Endothelial cell of umbilical vein (primary cell): ENCODE data around the gene CAT. TPM values are rescaled to one million over a fixed set of nuclear protein-coding genes. Genes with fewer than 3 reads are reported as not detected.

Source experiments
- BruUV-seq: library from RNA; stranded (reverse); fragments of 400-500 nt; replicated peaks from 2 replicates; lab custom pipeline; 2021; lab: Mats Ljungman, UMichigan
- CTCF ChIA-PET: fragments of 300-600, 350-600 bp; sonication (Branson Sonifier 250); formaldehyde crosslinking; loops from one replicate; lab custom pipeline; 2021; ENCODE audit warnings: antibody characterized with exemption, inconsistent platforms; lab: Charles Lee
- POLR2A ChIA-PET: fragments of 300-600, 350-600 bp; sonication (Branson Sonifier 250); formaldehyde crosslinking; loops from one replicate; lab custom pipeline; 2021; ENCODE audit warnings: antibody characterized with exemption, inconsistent platforms; lab: Charles Lee
- DNase-seq: peaks from one replicate; pipeline ENCODE4 v3.0.0-alpha.2; 2011; ENCODE audit warnings: low read depth, low spot score
- FAIRE-seq: peaks from 2 replicates; lab custom pipeline; 2011; peaks lifted over from hg19 to GRCh38; lab: Jason Lieb, UNC
- H2AFZ ChIP-seq: 2 replicates; pipeline ENCODE4 v1.6.0; 2012; ENCODE audit warnings: low read depth, low read length, control low read depth, inconsistent platforms
- H3K27ac ChIP-seq: 2 replicates; pipeline ENCODE4 v1.5.1; 2011; ENCODE audit warnings: low read depth, mild to moderate bottlenecking, control low read depth, low read length, moderate library complexity; ENCODE audit not compliant: insufficient read depth
- H3K27me3 ChIP-seq, 2 experiments: 2 replicates each; pipeline versions ENCODE4 v1.6.0 to v1.6.1; 2011; ENCODE audit warnings: low read length in 2 of 2, mixed read lengths in 1 of 2; ENCODE audit not compliant: control insufficient read depth in 2 of 2, insufficient read depth in 2 of 2
- H3K36me3 ChIP-seq, 2 experiments: 2 replicates in 1 of 2; 3 replicates in 1 of 2; pipeline ENCODE4 v1.5.1; 2011; ENCODE audit warnings: low read length in 2 of 2, mild to moderate bottlenecking in 1 of 2, moderate library complexity in 1 of 2; ENCODE audit not compliant: control insufficient read depth in 2 of 2, insufficient read depth in 2 of 2; ENCODE audit errors: extremely low read depth in 1 of 2
- H3K4me1 ChIP-seq: 3 replicates; pipeline ENCODE4 v1.5.1; 2011; ENCODE audit warnings: mild to moderate bottlenecking, low read length; ENCODE audit not compliant: control insufficient read depth, insufficient read depth; ENCODE audit errors: extremely low read depth
- H3K4me2 ChIP-seq: 2 replicates; pipeline ENCODE4 v1.6.1; 2011; ENCODE audit warnings: low read length, control low read depth, mixed read lengths; ENCODE audit not compliant: insufficient read depth
- H3K4me3 ChIP-seq, 3 experiments: fragments of 200-600 bp in 1 of 3; sonication (generic), shearing (Covaris generic) in 1 of 3; replicated peaks in 1 of 3; 2 replicates each; pipeline ENCODE4 v1.5.1; 2011 to 2016; ENCODE audit warnings: control low read depth in 3 of 3, low read length in 3 of 3, mild to moderate bottlenecking in 2 of 3, inconsistent platforms in 1 of 3, low read depth in 1 of 3, moderate library complexity in 1 of 3; ENCODE audit not compliant: insufficient read depth in 1 of 3
- H3K79me2 ChIP-seq: 2 replicates; pipeline ENCODE4 v1.6.0; 2012; ENCODE audit warnings: low read length, inconsistent platforms; ENCODE audit not compliant: control insufficient read depth, insufficient read depth
- H3K9ac ChIP-seq: replicated peaks from 2 replicates; pipeline ENCODE3; 2011; ENCODE audit warnings: low read length, control low read depth; ENCODE audit not compliant: insufficient read depth; ENCODE audit errors: extremely low read depth
- H3K9me1 ChIP-seq: replicated peaks from 3 replicates; pipeline ENCODE4 v1.6.0; 2011; ENCODE audit warnings: mild to moderate bottlenecking, low read length; ENCODE audit not compliant: control insufficient read depth, insufficient read depth; ENCODE audit errors: extremely low read depth
- H3K9me3 ChIP-seq: replicated peaks from 2 replicates; pipeline ENCODE4 v1.5.1; 2012; ENCODE audit warnings: low read length, inconsistent platforms; ENCODE audit not compliant: control insufficient read depth, insufficient read depth
- H4K20me1 ChIP-seq: replicated peaks from 2 replicates; pipeline ENCODE3; 2011; ENCODE audit warnings: mild to moderate bottlenecking, low read length; ENCODE audit not compliant: control insufficient read depth, insufficient read depth; ENCODE audit errors: extremely low read depth
- EZH2 ChIP-seq: IDR thresholded peaks from 2 replicates; pipeline ENCODE4 v1.6.1; 2012; ENCODE audit warnings: borderline replicate concordance, low read depth, mild to moderate bottlenecking, moderate library complexity, low read length, inconsistent platforms; ENCODE audit not compliant: severe bottlenecking
- GATA2 ChIP-seq: IDR thresholded peaks from 2 replicates; pipeline ENCODE4 v1.7.0; 2011; ENCODE audit warnings: low read depth, mild to moderate bottlenecking, moderate library complexity, mixed read lengths, low read length; ENCODE audit not compliant: insufficient read length, insufficient read depth
- JUN ChIP-seq: IDR thresholded peaks from 2 replicates; pipeline ENCODE4 v1.6.1; 2011; ENCODE audit warnings: borderline replicate concordance, low read depth; ENCODE audit not compliant: insufficient read length, insufficient read depth
- POLR2A ChIP-seq: IDR thresholded peaks from 2 replicates; pipeline ENCODE4 v1.6.1; 2012; ENCODE audit warnings: low read depth, mild to moderate bottlenecking, control low read depth, low read length
- POLR2AphosphoS5 ChIP-seq: IDR thresholded peaks from 2 replicates; pipeline ENCODE4 v1.6.1; 2012; ENCODE audit warnings: low read depth, mild to moderate bottlenecking, control low read depth, low read length, moderate library complexity; ENCODE audit not compliant: insufficient read depth
- dilution Hi-C: fragments of 300-500 bp; cut with MboI; formaldehyde crosslinking; loops from one replicate; pipeline ENCODE4 v1.15.0; 2019; ENCODE audit warnings: low sequenced_read_pairs; ENCODE audit not compliant: extremely low pct_ligation_motif_present
- intact Hi-C: fragments of 100-400 bp; cut with micrococcal nuclease; formaldehyde crosslinking; loops from one replicate; pipeline ENCODE4 v1.10.0; 2022
- polyA plus RNA-seq, 4 experiments: library from polyadenylated mRNA; depleted of rRNA in 3 of 4; stranded (reverse) in 3 of 4; unstranded in 1 of 4; fragments of >200 nt; gene quantifications; 2 replicates each; pipeline versions ENCODE4 v1.2.1 to v1.2.3, GENCODE V29; 2011 to 2012; ENCODE audit warnings: missing spikeins in 1 of 4
- total RNA-seq: library from RNA; stranded (reverse); gene quantifications from 2 replicates; pipeline ENCODE4 v1.2.3, GENCODE V29; 2021
- TF ChIP-seq, protein P1 (sequence below), 2 donors: IDR thresholded peaks; 1 replicate in 1 of 2; 2 replicates in 1 of 2; pipeline ENCODE4 v1.5.1; 2011; ENCODE audit warnings: low read length in 2 of 2, mild to moderate bottlenecking in 2 of 2, moderate library complexity in 2 of 2, control low read depth in 1 of 2, inconsistent platforms in 1 of 2, low read depth in 1 of 2; ENCODE audit not compliant: insufficient read depth in 1 of 2; ENCODE audit errors: extremely low read depth in 1 of 2
- TF ChIP-seq, protein P2 (sequence below): IDR thresholded peaks from 2 replicates; pipeline ENCODE4 v1.6.1; 2011; ENCODE audit not compliant: insufficient read depth, insufficient read length

The CAT gene
- total and polyA plus RNA-seq, 2 donors (not counting 3 experiments of a cell fraction or from before 2014, with no cell fraction given) = 32.7 to 50.5 TPM

DNA sequence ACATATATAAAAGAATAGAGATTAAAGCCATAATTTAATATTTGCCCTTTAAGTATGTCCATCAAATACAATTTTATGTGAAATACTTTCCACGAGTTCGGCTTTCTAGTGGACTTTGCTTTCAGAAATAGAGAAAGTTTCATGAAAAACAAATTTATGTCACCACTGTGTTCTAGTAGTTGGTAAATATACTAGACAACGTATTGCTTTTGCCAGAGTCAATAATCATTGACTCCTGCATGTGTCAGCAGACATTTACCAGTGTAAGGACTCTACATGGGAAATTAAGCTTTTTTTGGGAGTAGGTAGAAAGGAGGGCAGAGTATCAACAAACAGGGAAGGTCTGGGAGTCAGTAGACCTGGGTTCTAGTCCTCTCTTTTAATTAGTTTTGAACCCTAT is 32.3 kb upstream of the CAT start:
- CTCF ChIA-PET = no interaction called here
- Histone ChIP-seq H3K9me3 (no peaks in the 10 kb centered on the region), H3K9ac (no peak overlapping the region), H2AFZ (no peak overlapping the region), H3K27ac (no peak overlapping the region), H3K4me1 (no peaks in the 10 kb centered on the region), H3K9me1 (no peaks in the 10 kb centered on the region), H4K20me1 (no peaks in the 10 kb centered on the region), H3K4me2 (no peak overlapping the region), H3K36me3 (no peaks in the 10 kb centered on the region), H3K4me3 (no peak overlapping the region), H3K27me3 (peaks cover 0 to 3% of the 10 kb centered on the region in 2 experiments), H3K79me2 (no peaks in the 10 kb centered on the region)
- intact Hi-C loops = no loop called here
- FAIRE-seq (no peak), DNase-seq (no peak)
- BruUV-seq = no TSS peak
- TF ChIP-seq EZH2 = no peak
- TF ChIP-seq POLR2AphosphoS5 = no peak
- no peak for TF ChIP-seq POLR2A
- no peak for TF ChIP-seq JUN
- no peak for TF ChIP-seq GATA2
- TF ChIP-seq, protein P1, sequence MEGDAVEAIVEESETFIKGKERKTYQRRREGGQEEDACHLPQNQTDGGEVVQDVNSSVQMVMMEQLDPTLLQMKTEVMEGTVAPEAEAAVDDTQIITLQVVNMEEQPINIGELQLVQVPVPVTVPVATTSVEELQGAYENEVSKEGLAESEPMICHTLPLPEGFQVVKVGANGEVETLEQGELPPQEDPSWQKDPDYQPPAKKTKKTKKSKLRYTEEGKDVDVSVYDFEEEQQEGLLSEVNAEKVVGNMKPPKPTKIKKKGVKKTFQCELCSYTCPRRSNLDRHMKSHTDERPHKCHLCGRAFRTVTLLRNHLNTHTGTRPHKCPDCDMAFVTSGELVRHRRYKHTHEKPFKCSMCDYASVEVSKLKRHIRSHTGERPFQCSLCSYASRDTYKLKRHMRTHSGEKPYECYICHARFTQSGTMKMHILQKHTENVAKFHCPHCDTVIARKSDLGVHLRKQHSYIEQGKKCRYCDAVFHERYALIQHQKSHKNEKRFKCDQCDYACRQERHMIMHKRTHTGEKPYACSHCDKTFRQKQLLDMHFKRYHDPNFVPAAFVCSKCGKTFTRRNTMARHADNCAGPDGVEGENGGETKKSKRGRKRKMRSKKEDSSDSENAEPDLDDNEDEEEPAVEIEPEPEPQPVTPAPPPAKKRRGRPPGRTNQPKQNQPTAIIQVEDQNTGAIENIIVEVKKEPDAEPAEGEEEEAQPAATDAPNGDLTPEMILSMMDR (IDR thresholded peaks at IDR 0.05; ENCODE audit: extremely low read depth in 1 of 2, insufficient read depth in 1 of 2, low read depth in 1 of 2, low read length in 2 of 2) = no peak
- TF ChIP-seq, protein P2, sequence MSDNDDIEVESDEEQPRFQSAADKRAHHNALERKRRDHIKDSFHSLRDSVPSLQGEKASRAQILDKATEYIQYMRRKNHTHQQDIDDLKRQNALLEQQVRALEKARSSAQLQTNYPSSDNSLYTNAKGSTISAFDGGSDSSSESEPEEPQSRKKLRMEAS = no peak
- POLR2A ChIA-PET = no interaction called here
- dilution Hi-C loops = no loop called here
